Stomach smooth muscle (tissue), 2 donors: Measurements from ENCODE around the gene SMTNL1.

Source experiments
- H3K27ac ChIP-seq: one replicate; pipeline ENCODE4 v1.7.0; 2013; ENCODE audit warnings: mild to moderate bottlenecking, low read length, inconsistent platforms
- H3K27me3 ChIP-seq, 2 donors: one replicate each; pipeline ENCODE4 v1.7.0; 2013; ENCODE audit warnings: low read length in 2 of 2; ENCODE audit not compliant: insufficient read depth in 2 of 2, control insufficient read depth in 1 of 2
- H3K36me3 ChIP-seq, 2 donors: one replicate each; pipeline ENCODE4 v1.7.0; 2013; ENCODE audit warnings: low read length in 2 of 2; ENCODE audit not compliant: control insufficient read depth in 2 of 2, insufficient read depth in 2 of 2
- H3K4me1 ChIP-seq: one replicate; pipeline ENCODE4 v1.7.0; 2013; ENCODE audit warnings: low read length; ENCODE audit not compliant: control insufficient read depth, insufficient read depth
- H3K4me3 ChIP-seq, 2 donors: one replicate each; pipeline ENCODE4 v1.7.0; 2013; ENCODE audit warnings: low read length in 2 of 2
- H3K9ac ChIP-seq, 2 donors: one replicate each; pipeline ENCODE4 v1.7.0; 2013; ENCODE audit warnings: low read length in 2 of 2, mild to moderate bottlenecking in 1 of 2
- H3K9me3 ChIP-seq, 2 donors: one replicate each; pipeline ENCODE4 v1.7.0; 2013; ENCODE audit warnings: low read length in 2 of 2; ENCODE audit not compliant: control insufficient read depth in 2 of 2
- donor health status: healthy.
- donor health status: Pancreatic carcinoma.

The SMTNL1 gene

DNA sequence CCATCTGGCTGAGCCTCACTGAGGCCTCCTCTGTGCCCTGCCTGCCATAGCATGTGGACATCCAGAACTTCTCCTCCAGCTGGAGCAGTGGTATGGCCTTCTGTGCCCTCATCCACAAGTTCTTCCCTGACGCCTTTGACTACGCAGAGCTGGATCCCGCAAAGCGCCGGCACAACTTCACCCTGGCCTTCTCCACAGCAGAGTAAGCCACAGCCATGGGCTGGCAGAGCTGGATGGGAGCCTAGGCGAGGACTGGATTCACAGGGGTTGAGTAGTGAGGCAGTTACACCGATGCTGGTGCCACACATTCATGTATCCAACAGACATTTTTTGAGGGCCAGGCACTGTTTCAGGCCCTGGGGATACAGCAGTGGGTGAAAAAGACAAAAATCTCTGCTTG lies 9.1 kb downstream of the SMTNL1 start:
- H3K27ac ChIP-seq, result no peak overlapping the region
- peaks cover 5 to 12% of the 10 kb centered on the region in 2 donors for H3K36me3 ChIP-seq
- no peak overlapping the region for H3K9ac ChIP-seq
- H3K9me3 ChIP-seq, result no peaks in the 10 kb centered on the region
- H3K4me3 ChIP-seq, result no peak overlapping the region
- H3K4me1 ChIP-seq, result no peaks in the 10 kb centered on the region
- no peaks in the 10 kb centered on the region for H3K27me3 ChIP-seq

- Histone ChIP-seq H3K4me3 (no peak overlapping the region), H3K9ac (no peak overlapping the region), H3K36me3 (peaks cover 9 to 15% of the 10 kb centered on the region in 2 donors), H3K9me3 (no peaks in the 10 kb centered on the region), H3K4me1 (no peaks in the 10 kb centered on the region), H3K27me3 (no peaks in the 10 kb centered on the region), H3K27ac (no peak overlapping the region)
These were observed 9.6 kb downstream of the SMTNL1 start for GRCh38 chr11:57546869-57547475.

GRCh38 chr11:57547854-57548377 lies 10.5 kb downstream of the SMTNL1 start:
- Histone ChIP-seq H3K36me3 (peaks cover 17 to 21% of the 10 kb centered on the region in 2 donors), H3K27me3 (no peaks in the 10 kb centered on the region)

DNA sequence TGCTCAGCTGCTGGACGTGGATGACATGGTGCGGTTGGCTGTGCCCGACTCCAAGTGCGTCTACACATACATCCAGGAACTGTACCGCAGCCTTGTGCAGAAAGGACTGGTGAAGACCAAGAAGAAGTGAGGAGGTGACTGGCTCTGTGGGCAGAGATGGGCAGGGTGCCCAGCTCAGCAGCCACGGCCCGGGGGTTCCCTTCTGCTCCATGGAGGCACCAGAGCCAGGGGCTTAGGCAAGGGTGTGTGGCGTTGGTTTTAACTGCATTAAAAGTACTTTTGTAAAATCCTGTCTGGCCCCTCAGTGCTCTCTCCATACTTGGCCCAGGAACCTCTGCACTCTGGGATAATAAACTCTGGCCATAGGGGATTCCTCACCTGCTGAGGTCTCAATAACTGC lies 12.6 kb downstream of the SMTNL1 start:
- no peak overlapping the region for H3K9ac ChIP-seq
- no peak overlapping the region for H3K27ac ChIP-seq
- H3K9me3 ChIP-seq, result no peaks in the 10 kb centered on the region
- no peaks in the 10 kb centered on the region for H3K27me3 ChIP-seq
- no peaks in the 10 kb centered on the region for H3K4me1 ChIP-seq
- peaks cover 28 to 38% of the 10 kb centered on the region in 2 donors for H3K36me3 ChIP-seq
- H3K4me3 ChIP-seq, result no peak overlapping the region

More at GRCh38 chr11:57547854-57548377, 10.5 kb downstream of the SMTNL1 start:
- Histone ChIP-seq H3K9me3 (no peaks in the 10 kb centered on the region), H3K4me3 (no peak overlapping the region), H3K9ac (no peak overlapping the region), H3K27ac (no peak overlapping the region), H3K4me1 (no peaks in the 10 kb centered on the region)

DNA sequence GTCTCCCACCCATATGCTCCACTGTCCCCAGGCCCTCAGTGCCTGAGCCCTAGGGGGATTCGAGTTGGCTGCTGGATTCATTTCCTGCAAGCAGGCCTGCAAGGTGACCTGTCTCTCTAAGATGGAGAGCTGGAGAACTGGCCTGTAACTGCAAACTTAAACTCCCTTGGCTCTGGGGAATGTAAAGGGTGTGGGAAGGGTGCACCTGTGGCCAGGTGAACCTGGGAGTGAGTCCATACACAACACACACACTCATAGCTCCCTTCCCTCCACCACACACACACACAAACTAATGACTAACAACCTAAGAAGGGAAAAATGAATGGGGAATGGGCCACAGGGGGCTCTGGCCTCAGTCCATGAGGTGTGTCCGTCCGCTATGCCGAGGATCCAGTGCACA lies 14.5 kb downstream of the SMTNL1 start:
- Histone ChIP-seq H3K9ac (no peak overlapping the region), H3K4me1 (no peaks in the 10 kb centered on the region), H3K36me3 (peaks cover 31 to 43% of the 10 kb centered on the region in 2 donors), H3K9me3 (no peaks in the 10 kb centered on the region), H3K27me3 (no peaks in the 10 kb centered on the region), H3K27ac (no peak overlapping the region), H3K4me3 (no peak overlapping the region)

DNA sequence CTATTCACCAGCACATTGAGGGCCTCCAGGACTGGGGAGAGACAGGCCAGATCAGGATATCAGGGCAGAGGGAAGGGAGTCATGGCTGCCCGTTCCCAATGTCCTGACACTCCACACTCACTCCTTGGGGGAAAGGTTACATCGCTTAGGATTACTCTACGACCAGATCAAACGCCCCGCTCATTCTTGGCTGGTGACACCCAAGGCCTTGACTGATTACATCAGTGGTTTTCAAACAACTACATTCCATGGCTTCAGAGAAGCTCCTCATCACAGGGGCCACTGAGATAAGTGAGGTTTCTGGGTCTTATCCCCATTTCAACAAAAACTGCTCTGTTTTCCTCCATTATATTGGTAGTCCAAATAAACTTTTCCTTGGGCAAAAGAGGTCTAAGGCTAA lies 15.1 kb downstream of the SMTNL1 start:
- H3K36me3 ChIP-seq, result peaks cover 31 to 44% of the 10 kb centered on the region in 2 donors

GRCh38 chr11:57555393-57555792 lies 18.0 kb downstream of the SMTNL1 start:
- no peak overlapping the region for H3K27ac ChIP-seq
- no peak overlapping the region for H3K9ac ChIP-seq
- peaks cover 28 to 45% of the 10 kb centered on the region in 2 donors for H3K36me3 ChIP-seq
- no peaks in the 10 kb centered on the region for H3K4me1 ChIP-seq
- H3K9me3 ChIP-seq, result no peaks in the 10 kb centered on the region
- no peaks in the 10 kb centered on the region for H3K27me3 ChIP-seq
- H3K4me3 ChIP-seq, result no peak overlapping the region

More for the DNA sequence above, 15.1 kb downstream of the SMTNL1 start:
- no peaks in the 10 kb centered on the region for H3K27me3 ChIP-seq
- no peak overlapping the region for H3K9ac ChIP-seq
- no peak overlapping the region for H3K4me3 ChIP-seq
- H3K9me3 ChIP-seq, result no peaks in the 10 kb centered on the region
- H3K27ac ChIP-seq, result no peak overlapping the region
- H3K4me1 ChIP-seq, result no peaks in the 10 kb centered on the region

DNA sequence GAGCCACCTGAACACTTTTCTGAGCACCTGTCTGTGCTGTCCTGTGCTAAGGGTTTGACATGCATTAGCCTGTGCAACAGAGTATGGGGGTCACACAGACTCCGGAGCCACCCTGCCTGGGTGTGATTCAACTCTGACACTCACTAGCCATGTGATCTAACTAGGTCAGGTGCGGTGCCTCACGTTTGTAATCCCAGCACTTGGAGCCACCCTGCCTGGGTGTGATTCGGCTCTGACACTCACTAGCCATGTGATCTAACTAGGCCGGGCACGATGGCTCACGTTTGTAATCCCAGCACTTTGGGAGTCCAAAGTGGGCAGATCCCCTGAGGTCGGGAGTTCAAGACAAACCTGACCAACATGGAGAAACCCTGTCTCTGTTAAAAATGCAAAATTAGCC lies 18.6 kb downstream of the SMTNL1 start:
- Histone ChIP-seq H3K4me1 (no peaks in the 10 kb centered on the region), H3K9ac (no peak overlapping the region), H3K9me3 (no peaks in the 10 kb centered on the region), H3K27ac (no peak overlapping the region), H3K27me3 (no peaks in the 10 kb centered on the region), H3K4me3 (no peak overlapping the region), H3K36me3 (peaks cover 27 to 43% of the 10 kb centered on the region in 2 donors)

DNA sequence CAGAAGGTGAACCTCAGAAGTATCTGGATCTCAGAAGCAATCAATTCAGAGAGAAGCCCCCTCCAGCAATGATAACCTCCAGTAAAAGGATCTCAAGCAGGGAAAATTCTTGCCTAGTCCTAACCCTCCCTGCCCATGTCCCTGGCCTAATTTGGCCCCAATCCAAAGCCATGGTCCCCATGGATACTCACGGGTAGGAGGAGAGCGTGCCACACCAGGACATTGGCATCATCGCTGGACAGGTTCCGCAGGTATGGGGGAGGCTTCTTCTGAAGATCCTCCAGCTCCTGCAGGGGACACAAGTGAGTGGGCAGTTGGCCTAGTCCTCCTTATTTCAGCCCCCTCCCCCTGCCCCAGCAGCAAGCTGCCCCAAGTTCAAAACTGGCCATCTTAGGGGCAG lies 22.8 kb downstream of the SMTNL1 start:
- Histone ChIP-seq H3K9me3 (no peaks in the 10 kb centered on the region), H3K27me3 (no peaks in the 10 kb centered on the region), H3K36me3 (peaks cover 3 to 18% of the 10 kb centered on the region in 2 donors), H3K4me3 (no peak overlapping the region), H3K9ac (no peak overlapping the region), H3K27ac (no peak overlapping the region), H3K4me1 (no peaks in the 10 kb centered on the region)

DNA sequence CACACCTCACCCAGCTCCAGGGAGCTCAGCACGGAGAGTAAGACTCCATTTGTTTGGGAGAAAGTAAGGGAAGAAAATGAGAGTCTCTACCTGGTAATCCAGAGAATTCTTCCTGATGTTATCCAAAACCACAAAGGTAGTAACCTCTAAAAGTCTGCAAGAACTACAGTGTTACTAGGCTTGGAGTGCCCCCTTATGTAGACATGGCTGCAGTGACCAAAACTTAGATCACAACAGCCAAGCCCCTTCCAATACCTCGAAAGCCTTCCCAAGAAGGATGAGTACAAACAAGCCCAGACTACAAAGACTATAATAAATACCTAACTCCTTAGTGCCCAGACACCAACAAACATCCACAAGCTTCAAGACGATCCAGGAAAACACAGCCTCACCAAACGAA lies 25.2 kb downstream of the SMTNL1 start:
- Histone ChIP-seq H3K9ac (no peak overlapping the region), H3K9me3 (no peaks in the 10 kb centered on the region), H3K27ac (no peak overlapping the region), H3K4me3 (no peak overlapping the region), H3K4me1 (peaks cover 12% of the 10 kb centered on the region), H3K36me3 (peaks cover 0 to 11% of the 10 kb centered on the region in 2 donors), H3K27me3 (no peaks in the 10 kb centered on the region)
